HG02884 (cell line): Measurements from ENCODE around the gene LGALS8.
"Not testable (repeated sequence)": the region's sequence is repeated elsewhere in the genome, so short reads cannot be mapped to it uniquely, and the experiment has no call there.

ENCODE experiments used
- ATAC-seq: cut with Tn5 transposase; IDR thresholded peaks from one replicate; pipeline ENCODE4 v1.9.1; 2021; ENCODE audit warnings: mild to moderate bottlenecking, moderate library complexity; ENCODE audit not compliant: unreplicated experiment

The LGALS8 gene

GRCh38 chr1:236523704-236524141, at the start of gene LGALS8:
Gene LGALS8 (plus strand): TSS chr1:236523982. CDS start chr1:236526071, 2,089 bp downstream.
- ATAC-seq, result peak; percentile 55

- ATAC-seq, result no peak
Observed at GRCh38 chr1:236476019-236476418, 47.8 kb upstream of the LGALS8 start.

- ATAC-seq, result no peak
Observed at GRCh38 chr1:236480758-236481436, 42.9 kb upstream of the LGALS8 start.

- ATAC-seq, result no peak
Observed at GRCh38 chr1:236484310-236484971, 39.3 kb upstream of the LGALS8 start.

GRCh38 chr1:236486356-236487002, 37.3 kb upstream of the LGALS8 start:
- no peak for ATAC-seq

- ATAC-seq, result not testable (repeated sequence)
Observed at GRCh38 chr1:236489161-236489560, 34.6 kb upstream of the LGALS8 start.

- ATAC-seq, result no peak
Observed at GRCh38 chr1:236489710-236490377, 33.9 kb upstream of the LGALS8 start.

GRCh38 chr1:236491469-236492136, 32.2 kb upstream of the LGALS8 start:
- ATAC-seq, result no peak

- ATAC-seq, result no peak
Observed at GRCh38 chr1:236492378-236492777, 31.4 kb upstream of the LGALS8 start.

- ATAC-seq, result no peak
Observed at GRCh38 chr1:236494082-236494481, 29.7 kb upstream of the LGALS8 start.

GRCh38 chr1:236494586-236495466, 29.0 kb upstream of the LGALS8 start:
- no peak for ATAC-seq

- no peak for ATAC-seq
Observed at GRCh38 chr1:236495467-236496112, 28.2 kb upstream of the LGALS8 start.

GRCh38 chr1:236497908-236498307, 25.9 kb upstream of the LGALS8 start:
- ATAC-seq, result no peak

- no peak for ATAC-seq
Observed at GRCh38 chr1:236501093-236501492, 22.7 kb upstream of the LGALS8 start.

GRCh38 chr1:236502579-236502971, 21.2 kb upstream of the LGALS8 start:
- ATAC-seq, result no peak

GRCh38 chr1:236502972-236503639, 20.7 kb upstream of the LGALS8 start:
- no peak for ATAC-seq

- not testable (repeated sequence) for ATAC-seq
Observed at GRCh38 chr1:236504338-236504737, 19.4 kb upstream of the LGALS8 start.

- ATAC-seq, result no peak
Observed at GRCh38 chr1:236507022-236507700, 16.6 kb upstream of the LGALS8 start.
